ENCODE data around the gene MRAS. TPM values are rescaled to one million over a fixed set of nuclear protein-coding genes. Genes with fewer than 3 reads are reported as not detected.

Gene MRAS
- total RNA-seq, 1 donor from 2014 or later: 55.4 TPM

DNA sequence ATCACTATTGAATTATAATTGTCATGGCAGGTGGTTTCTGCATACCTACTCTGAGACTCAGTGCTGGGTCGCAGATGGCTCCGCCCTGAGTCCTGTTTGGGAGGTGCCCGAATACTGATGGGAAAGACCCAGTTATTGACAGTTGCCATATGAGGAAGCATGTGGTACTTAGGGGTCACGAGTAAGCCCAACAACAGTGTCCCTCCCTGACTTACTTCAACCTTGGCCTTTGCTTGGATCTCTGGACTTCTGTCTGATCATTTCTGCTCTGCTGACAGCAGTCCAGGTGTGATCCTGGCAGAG lies 16.8 kb downstream of the MRAS start:
- no peak for FAIRE-seq
- no peak overlapping the region for H3K9ac ChIP-seq (ENCODE audit: low read length)
- H3K4me1 ChIP-seq (ENCODE audit: insufficient read depth, low read length): no peaks in the 10 kb centered on the region

DNA sequence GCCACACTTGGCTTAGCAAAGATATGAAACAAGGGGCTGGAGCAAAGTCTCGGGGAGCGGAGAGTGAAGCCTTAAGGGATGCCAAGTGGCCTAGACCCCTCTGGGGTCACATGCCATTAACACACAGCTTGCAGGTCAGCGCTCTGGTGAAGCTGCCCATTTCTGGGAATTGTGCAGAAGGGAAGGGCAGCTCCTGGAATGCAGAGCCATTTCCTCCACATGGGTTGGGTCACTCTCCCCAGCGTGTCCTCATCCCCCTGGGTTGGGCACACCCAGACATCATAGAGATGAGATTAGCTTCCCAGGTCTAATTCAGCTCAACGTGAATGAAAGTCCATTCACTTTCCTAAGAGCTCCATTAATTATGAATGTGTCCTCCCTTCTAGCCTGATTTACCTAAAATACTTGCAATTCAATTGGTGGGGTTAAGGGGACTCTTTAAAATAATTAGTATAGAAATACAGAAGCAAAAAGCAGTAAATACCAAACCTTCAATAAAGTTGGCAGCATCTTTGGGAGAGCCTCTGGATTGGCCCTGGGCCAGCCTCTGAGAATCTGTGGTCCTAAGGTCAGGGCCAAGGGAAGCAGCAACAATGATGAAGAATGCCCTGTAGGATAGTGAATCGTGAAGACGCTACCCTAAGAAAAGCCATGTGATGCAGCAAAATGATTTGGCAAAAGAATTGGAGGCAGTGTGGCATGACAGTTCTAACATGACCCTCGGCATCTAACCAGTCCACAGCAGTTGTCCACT lies 17.8 kb downstream of the MRAS start:
- FAIRE-seq (no peak), DNase-seq (ENCODE audit: low read depth) (no peak)
- no peaks in the 10 kb centered on the region for H3K27me3 Mint-ChIP-seq (ENCODE audit: low read depth, unreplicated experiment)
- H3K9ac ChIP-seq (ENCODE audit: low read length): no peak overlapping the region
- H3K4me1 Mint-ChIP-seq (ENCODE audit: low read depth, unreplicated experiment): peaks cover 14% of the 10 kb centered on the region
- H3K36me3 Mint-ChIP-seq (ENCODE audit: low read depth, unreplicated experiment): peaks cover 15% of the 10 kb centered on the region
- H3K9me3 ChIP-seq (ENCODE audit: insufficient read depth, low read depth, low read length): no peaks in the 10 kb centered on the region
- H3K27me3 ChIP-seq (ENCODE audit: insufficient read depth, low read length): no peaks in the 10 kb centered on the region
- H3K79me2 ChIP-seq (ENCODE audit: insufficient read depth, low read length): no peaks in the 10 kb centered on the region
- peaks cover 63% of the 10 kb centered on the region for H4K20me1 ChIP-seq (ENCODE audit: insufficient read depth, low read length)
- TF ChIP-seq EZH2 (IDR thresholded peaks at IDR 0.05; ENCODE audit: insufficient read depth, low read length): no peak
- TF ChIP-seq, protein P1, sequence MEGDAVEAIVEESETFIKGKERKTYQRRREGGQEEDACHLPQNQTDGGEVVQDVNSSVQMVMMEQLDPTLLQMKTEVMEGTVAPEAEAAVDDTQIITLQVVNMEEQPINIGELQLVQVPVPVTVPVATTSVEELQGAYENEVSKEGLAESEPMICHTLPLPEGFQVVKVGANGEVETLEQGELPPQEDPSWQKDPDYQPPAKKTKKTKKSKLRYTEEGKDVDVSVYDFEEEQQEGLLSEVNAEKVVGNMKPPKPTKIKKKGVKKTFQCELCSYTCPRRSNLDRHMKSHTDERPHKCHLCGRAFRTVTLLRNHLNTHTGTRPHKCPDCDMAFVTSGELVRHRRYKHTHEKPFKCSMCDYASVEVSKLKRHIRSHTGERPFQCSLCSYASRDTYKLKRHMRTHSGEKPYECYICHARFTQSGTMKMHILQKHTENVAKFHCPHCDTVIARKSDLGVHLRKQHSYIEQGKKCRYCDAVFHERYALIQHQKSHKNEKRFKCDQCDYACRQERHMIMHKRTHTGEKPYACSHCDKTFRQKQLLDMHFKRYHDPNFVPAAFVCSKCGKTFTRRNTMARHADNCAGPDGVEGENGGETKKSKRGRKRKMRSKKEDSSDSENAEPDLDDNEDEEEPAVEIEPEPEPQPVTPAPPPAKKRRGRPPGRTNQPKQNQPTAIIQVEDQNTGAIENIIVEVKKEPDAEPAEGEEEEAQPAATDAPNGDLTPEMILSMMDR (IDR thresholded peaks at IDR 0.05; ENCODE audit: insufficient read depth, low read depth, low read length): no peak
- H3K36me3 ChIP-seq (ENCODE audit: insufficient read depth, low read length): no peaks in the 10 kb centered on the region
- H3K4me1 ChIP-seq (ENCODE audit: insufficient read depth, low read length): no peaks in the 10 kb centered on the region
- H2AFZ ChIP-seq (ENCODE audit: low read depth, low read length): no peak overlapping the region
- no peak overlapping the region for H3K4me3 Mint-ChIP-seq (ENCODE audit: unreplicated experiment)
- no peak overlapping the region for H3K27ac ChIP-seq (ENCODE audit: low read depth, low read length)
- no peaks in the 10 kb centered on the region for H3K9me3 Mint-ChIP-seq (ENCODE audit: unreplicated experiment)
- no peak overlapping the region for H3K4me3 ChIP-seq (ENCODE audit: insufficient read depth, low read depth, low read length)
- H3K4me2 ChIP-seq (ENCODE audit: low read length): no peak overlapping the region
- no peak overlapping the region for H3K27ac Mint-ChIP-seq (ENCODE audit: unreplicated experiment)

More for the DNA sequence above, 16.8 kb downstream of the MRAS start:
- H3K4me2 ChIP-seq (ENCODE audit: low read length): no peak overlapping the region
- no peak overlapping the region for H3K4me3 ChIP-seq (ENCODE audit: insufficient read depth, low read depth, low read length)
- H2AFZ ChIP-seq (ENCODE audit: low read depth, low read length): no peak overlapping the region
- H3K36me3 ChIP-seq (ENCODE audit: insufficient read depth, low read length): no peaks in the 10 kb centered on the region
- peaks cover 6% of the 10 kb centered on the region for H3K79me2 ChIP-seq (ENCODE audit: insufficient read depth, low read length)
- no peak overlapping the region for H3K27ac ChIP-seq (ENCODE audit: low read depth, low read length)
- Mint-ChIP-seq H3K9me3 (ENCODE audit: unreplicated experiment) (no peaks in the 10 kb centered on the region), H3K4me1 (ENCODE audit: low read depth, unreplicated experiment) (peaks cover 18% of the 10 kb centered on the region), H3K36me3 (ENCODE audit: low read depth, unreplicated experiment) (peaks cover 16% of the 10 kb centered on the region), H3K27me3 (ENCODE audit: low read depth, unreplicated experiment) (no peaks in the 10 kb centered on the region), H3K4me3 (ENCODE audit: unreplicated experiment) (no peak overlapping the region), H3K27ac (ENCODE audit: unreplicated experiment) (no peak overlapping the region)
- no peak for DNase-seq (ENCODE audit: low read depth)
- no peaks in the 10 kb centered on the region for H3K27me3 ChIP-seq (ENCODE audit: insufficient read depth, low read length)
- H4K20me1 ChIP-seq (ENCODE audit: insufficient read depth, low read length): peaks cover 70% of the 10 kb centered on the region
- no peak for TF ChIP-seq EZH2 (IDR thresholded peaks at IDR 0.05; ENCODE audit: insufficient read depth, low read length)
- H3K9me3 ChIP-seq (ENCODE audit: insufficient read depth, low read depth, low read length): no peaks in the 10 kb centered on the region

DNA sequence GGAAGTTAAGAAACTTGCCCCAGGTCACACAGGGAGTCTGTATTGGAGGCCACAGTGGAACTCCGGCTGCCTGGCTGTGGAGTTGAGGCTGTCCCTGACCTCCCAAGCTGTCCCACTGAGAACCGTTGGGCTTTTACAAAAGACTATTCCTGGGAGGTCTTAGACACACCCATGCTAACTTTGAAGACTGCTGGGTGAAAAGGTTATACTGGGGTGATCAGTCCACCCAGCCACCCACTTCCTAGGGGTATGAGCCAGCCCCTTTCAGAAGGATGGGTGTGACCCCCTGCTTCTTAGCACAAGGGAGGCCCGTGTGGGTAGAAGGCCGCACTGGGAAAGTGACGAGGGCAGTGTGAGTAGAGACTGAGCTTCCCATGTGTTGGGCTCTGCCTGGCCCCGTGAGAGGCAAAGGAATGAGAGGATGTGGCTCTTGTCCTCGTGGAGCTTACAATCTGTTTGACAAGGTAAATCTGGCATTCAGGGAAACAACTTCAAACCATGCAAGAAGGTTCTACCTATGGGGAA lies 19.0 kb downstream of the MRAS start:
- Histone ChIP-seq H3K79me2 (ENCODE audit: insufficient read depth, low read length) (peaks cover 3% of the 10 kb centered on the region), H3K36me3 (ENCODE audit: insufficient read depth, low read length) (no peaks in the 10 kb centered on the region), H3K4me1 (ENCODE audit: insufficient read depth, low read length) (no peaks in the 10 kb centered on the region), H3K27me3 (ENCODE audit: insufficient read depth, low read length) (no peaks in the 10 kb centered on the region), H4K20me1 (ENCODE audit: insufficient read depth, low read length) (peaks cover 61% of the 10 kb centered on the region), H3K9me3 (ENCODE audit: insufficient read depth, low read depth, low read length) (no peaks in the 10 kb centered on the region), H3K9ac (ENCODE audit: low read length) (no peak overlapping the region), H3K27ac (ENCODE audit: low read depth, low read length) (no peak overlapping the region), H3K4me2 (ENCODE audit: low read length) (no peak overlapping the region), H3K4me3 (ENCODE audit: insufficient read depth, low read depth, low read length) (no peak overlapping the region), H2AFZ (ENCODE audit: low read depth, low read length) (no peak overlapping the region)
- FAIRE-seq: no peak
- Mint-ChIP-seq H3K27me3 (ENCODE audit: low read depth, unreplicated experiment) (peaks cover 2% of the 10 kb centered on the region), H3K36me3 (ENCODE audit: low read depth, unreplicated experiment) (peaks cover 14% of the 10 kb centered on the region), H3K4me1 (ENCODE audit: low read depth, unreplicated experiment) (peaks cover 8% of the 10 kb centered on the region), H3K27ac (ENCODE audit: unreplicated experiment) (no peak overlapping the region), H3K4me3 (ENCODE audit: unreplicated experiment) (no peak overlapping the region), H3K9me3 (ENCODE audit: unreplicated experiment) (no peaks in the 10 kb centered on the region)
- TF ChIP-seq EZH2 (IDR thresholded peaks at IDR 0.05; ENCODE audit: insufficient read depth, low read length): no peak
- DNase-seq (ENCODE audit: low read depth): no peak
